Muscle layer of colon (tissue), 2 donors: ENCODE results near the gene VSIG10L2.

Experiments used
- H3K27ac ChIP-seq: one replicate; pipeline ENCODE4 v1.7.0; 2013; ENCODE audit warnings: low read depth, mild to moderate bottlenecking, low read length, moderate library complexity
- H3K27me3 ChIP-seq, 2 donors: one replicate each; pipeline ENCODE4 v1.7.0; 2013; ENCODE audit warnings: low read length in 2 of 2, mild to moderate bottlenecking in 2 of 2; ENCODE audit not compliant: insufficient read depth in 2 of 2, control insufficient read depth in 1 of 2
- H3K36me3 ChIP-seq: one replicate; pipeline ENCODE4 v1.7.0; 2013; ENCODE audit warnings: mild to moderate bottlenecking, low read length; ENCODE audit not compliant: insufficient read depth
- H3K4me1 ChIP-seq: one replicate; pipeline ENCODE4 v1.7.0; 2013; ENCODE audit warnings: mild to moderate bottlenecking, low read length; ENCODE audit not compliant: insufficient read depth
- H3K4me3 ChIP-seq, 2 donors: one replicate each; pipeline ENCODE4 v1.7.0; 2013; ENCODE audit warnings: low read length in 2 of 2, low read depth in 1 of 2, mild to moderate bottlenecking in 1 of 2, moderate library complexity in 1 of 2
- H3K9ac ChIP-seq: one replicate; pipeline ENCODE4 v1.7.0; 2013; ENCODE audit warnings: low read length
- H3K9me3 ChIP-seq: one replicate; pipeline ENCODE4 v1.7.0; 2013; ENCODE audit warnings: mild to moderate bottlenecking, low read length
- donor health status: abdominal sarcoma.
- donor health status: Adenocarcinoma of cecum.

Gene VSIG10L2

DNA sequence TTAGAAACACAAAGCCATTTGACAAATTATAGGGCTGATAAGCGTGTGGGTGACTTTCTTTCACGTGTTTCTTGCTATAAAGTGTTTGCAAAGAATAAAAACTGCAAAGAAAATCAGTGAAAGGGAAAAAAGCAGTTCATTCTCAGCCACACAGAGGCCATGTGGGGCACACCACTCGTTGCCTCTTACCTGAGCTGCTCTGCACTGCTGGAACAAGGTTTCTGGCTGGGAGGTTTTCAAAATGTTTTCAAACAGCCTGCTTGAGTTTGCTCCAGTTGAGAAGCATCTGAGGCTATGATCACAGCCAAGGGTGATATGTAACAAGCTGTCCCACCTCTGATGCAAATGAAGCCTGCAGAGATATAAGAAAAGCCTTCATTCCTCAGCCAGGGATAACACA is 14.7 kb upstream of the VSIG10L2 start:
- Histone ChIP-seq H3K9me3 (no peaks in the 10 kb centered on the region), H3K36me3 (no peaks in the 10 kb centered on the region), H3K4me1 (peaks cover 18% of the 10 kb centered on the region), H3K27ac (no peak overlapping the region), H3K27me3 (no peaks in the 10 kb centered on the region), H3K4me3 (no peak overlapping the region), H3K9ac (no peak overlapping the region)

DNA sequence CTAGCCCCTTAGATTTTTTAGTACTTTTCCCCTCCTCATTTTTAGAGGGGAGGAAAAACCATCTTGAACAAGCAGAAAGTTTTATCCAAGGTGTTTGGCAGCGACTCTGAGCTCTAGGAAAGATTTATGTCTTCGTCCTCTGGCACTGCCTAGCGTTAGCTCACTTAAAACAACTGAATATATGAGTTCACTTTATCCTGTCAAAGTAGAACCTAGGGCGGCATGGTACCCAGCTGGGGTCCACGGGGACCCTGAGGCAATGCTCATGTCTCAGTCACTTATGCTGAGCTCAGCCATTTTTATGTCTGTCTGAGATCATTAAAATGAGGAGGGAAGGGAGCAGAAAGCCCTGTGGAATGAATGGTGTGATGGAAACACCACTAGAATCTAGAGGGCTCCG is 14.2 kb upstream of the VSIG10L2 start:
- Histone ChIP-seq H3K4me1 (peaks cover 18% of the 10 kb centered on the region), H3K27me3 (no peaks in the 10 kb centered on the region), H3K27ac (no peak overlapping the region), H3K9ac (no peak overlapping the region), H3K36me3 (no peaks in the 10 kb centered on the region), H3K9me3 (no peaks in the 10 kb centered on the region), H3K4me3 (no peak overlapping the region)

DNA sequence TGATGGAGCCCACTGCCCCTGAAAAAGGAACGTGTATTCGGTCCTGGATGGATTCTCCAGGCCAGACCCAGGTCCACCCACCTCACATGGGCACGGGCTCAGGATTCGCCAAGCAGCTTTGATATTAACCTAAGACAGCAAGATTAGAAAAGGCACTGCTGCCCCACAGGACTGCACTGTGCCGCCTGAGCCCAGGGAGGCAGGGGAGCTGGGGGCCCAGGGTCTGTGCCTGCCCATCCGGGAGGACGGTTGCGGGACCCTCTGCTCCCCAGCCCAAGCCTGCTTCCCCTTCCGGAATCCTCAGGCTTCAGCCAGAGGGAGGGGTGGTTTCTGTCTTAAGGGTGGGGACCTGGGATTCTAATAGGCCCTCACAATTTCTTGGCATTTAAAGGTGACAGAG is 13.5 kb upstream of the VSIG10L2 start:
- Histone ChIP-seq H3K36me3 (no peaks in the 10 kb centered on the region), H3K27ac (no peak overlapping the region), H3K9ac (no peak overlapping the region), H3K4me1 (peaks cover 18% of the 10 kb centered on the region), H3K4me3 (no peak overlapping the region), H3K9me3 (no peaks in the 10 kb centered on the region), H3K27me3 (no peaks in the 10 kb centered on the region)

DNA sequence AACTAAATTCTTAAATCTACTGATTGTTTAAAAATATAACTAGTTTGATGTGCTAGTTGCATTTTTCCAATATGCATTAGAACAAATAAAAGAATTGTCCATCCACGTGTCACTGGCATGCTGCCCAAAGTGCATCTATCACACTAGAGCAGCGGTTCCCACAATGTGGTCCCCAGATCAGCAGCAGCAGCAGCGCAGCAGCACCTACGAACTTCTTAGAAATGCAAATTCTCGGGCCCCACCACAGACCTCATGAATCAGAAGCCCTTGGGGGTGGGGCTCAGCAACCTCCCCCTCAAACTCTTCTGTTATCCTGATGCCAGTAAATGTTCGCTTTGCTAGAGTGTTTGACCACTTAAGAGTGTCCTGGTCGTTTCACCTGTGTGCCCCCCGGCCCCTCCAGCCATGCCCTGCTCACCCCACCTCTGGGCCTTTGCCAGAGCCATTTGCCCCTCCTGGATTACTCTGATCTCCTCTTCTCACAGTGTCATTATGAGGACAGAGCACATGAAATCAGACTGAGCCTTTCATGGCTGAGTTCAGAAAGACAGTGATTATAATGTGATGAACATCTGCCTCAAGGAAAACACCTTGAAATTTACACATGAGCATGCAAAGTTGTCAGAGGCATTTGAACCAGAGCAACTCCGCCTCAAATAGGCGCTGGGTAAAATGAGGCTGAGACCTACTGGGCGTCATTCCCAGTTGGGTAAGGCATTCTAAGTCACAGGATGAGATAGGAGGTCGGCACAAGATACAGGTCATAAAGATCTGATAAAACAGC is 12.6 kb upstream of the VSIG10L2 start:
- no peaks in the 10 kb centered on the region for H3K27me3 ChIP-seq
- H3K36me3 ChIP-seq = no peaks in the 10 kb centered on the region
- H3K9ac ChIP-seq = no peak overlapping the region
- H3K4me3 ChIP-seq = no peak overlapping the region
- H3K27ac ChIP-seq = no peak overlapping the region
- H3K9me3 ChIP-seq = no peaks in the 10 kb centered on the region
- H3K4me1 ChIP-seq = peaks cover 21% of the 10 kb centered on the region

DNA sequence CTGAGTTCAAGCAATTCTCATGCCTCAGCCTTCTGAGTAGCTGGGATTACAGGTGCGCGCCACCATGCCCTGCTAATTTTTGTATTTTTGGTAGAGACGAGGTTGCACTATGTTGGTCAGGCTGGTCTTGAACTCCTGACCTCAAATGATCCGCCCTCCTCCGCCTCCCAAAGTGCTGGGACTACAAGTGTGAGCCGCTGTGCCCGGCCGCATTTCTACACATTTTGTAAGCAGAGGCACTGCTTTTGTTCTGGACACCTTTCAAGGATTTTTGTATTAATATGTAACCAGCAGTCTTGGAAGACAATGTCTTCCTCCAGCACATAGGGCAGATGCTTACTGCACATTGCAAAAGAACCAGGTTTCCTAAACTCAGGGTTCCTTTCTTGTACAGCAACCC is 11.4 kb upstream of the VSIG10L2 start:
- peaks cover 33% of the 10 kb centered on the region for H3K4me1 ChIP-seq
- no peaks in the 10 kb centered on the region for H3K36me3 ChIP-seq
- no peaks in the 10 kb centered on the region for H3K9me3 ChIP-seq
- no peak overlapping the region for H3K27ac ChIP-seq
- H3K4me3 ChIP-seq = no peak overlapping the region
- no peaks in the 10 kb centered on the region for H3K27me3 ChIP-seq
- H3K9ac ChIP-seq = no peak overlapping the region

DNA sequence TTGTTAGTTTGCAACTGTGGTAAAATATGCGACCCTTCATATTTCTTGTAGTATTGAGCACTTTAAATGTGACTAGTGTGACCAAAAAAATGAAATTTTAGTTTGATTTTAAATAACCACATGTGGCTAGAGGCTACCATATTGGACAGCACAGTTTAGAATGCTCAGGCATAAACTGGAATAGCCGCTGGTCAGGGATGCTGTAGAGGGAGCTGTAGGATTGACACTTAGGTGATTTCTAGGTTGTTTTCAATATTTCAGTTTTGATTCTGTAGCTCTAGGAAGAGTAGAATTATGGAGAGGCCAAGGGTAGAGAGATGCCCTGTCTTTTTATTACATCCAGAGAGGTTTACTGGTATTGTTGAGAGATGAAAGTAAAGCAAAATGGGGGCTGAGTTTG is 10.8 kb upstream of the VSIG10L2 start:
- H3K9ac ChIP-seq = no peak overlapping the region
- no peak overlapping the region for H3K4me3 ChIP-seq
- no peaks in the 10 kb centered on the region for H3K9me3 ChIP-seq
- peaks cover 34% of the 10 kb centered on the region for H3K4me1 ChIP-seq
- H3K36me3 ChIP-seq = no peaks in the 10 kb centered on the region
- no peak overlapping the region for H3K27ac ChIP-seq
- H3K27me3 ChIP-seq = no peaks in the 10 kb centered on the region

DNA sequence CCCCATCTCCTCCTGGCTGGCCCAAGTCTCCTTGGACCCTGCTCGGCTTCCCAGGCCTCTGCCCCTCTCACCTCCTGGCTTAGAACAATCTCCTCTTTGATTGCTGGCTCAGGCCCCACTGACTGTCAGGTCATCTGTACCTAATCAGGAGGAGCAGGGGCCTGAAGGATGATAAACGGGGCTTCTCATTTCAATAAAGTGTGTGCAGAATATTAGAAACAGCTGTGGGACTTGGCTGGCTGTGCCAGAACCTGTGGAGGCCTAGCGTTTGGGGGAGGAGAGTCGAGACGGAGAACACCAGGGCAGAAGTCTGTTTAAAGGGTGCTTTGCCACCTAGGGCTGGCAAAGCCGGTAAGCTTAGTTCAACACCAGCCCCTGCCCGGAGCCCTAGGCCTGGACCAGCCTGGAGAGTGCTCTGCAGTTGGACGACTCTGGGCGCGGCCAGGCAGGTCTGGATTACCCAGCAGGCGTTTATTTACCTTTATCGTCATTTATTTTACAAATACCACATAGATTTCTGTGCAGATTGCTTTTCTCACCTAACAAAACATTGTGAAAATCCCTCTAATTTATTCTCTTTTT is 10.1 kb upstream of the VSIG10L2 start:
- H3K27ac ChIP-seq = no peak overlapping the region
- H3K9me3 ChIP-seq = no peaks in the 10 kb centered on the region
- no peak overlapping the region for H3K4me3 ChIP-seq
- H3K27me3 ChIP-seq = no peaks in the 10 kb centered on the region
- H3K4me1 ChIP-seq = peaks cover 34% of the 10 kb centered on the region
- H3K36me3 ChIP-seq = no peaks in the 10 kb centered on the region
- no peak overlapping the region for H3K9ac ChIP-seq

DNA sequence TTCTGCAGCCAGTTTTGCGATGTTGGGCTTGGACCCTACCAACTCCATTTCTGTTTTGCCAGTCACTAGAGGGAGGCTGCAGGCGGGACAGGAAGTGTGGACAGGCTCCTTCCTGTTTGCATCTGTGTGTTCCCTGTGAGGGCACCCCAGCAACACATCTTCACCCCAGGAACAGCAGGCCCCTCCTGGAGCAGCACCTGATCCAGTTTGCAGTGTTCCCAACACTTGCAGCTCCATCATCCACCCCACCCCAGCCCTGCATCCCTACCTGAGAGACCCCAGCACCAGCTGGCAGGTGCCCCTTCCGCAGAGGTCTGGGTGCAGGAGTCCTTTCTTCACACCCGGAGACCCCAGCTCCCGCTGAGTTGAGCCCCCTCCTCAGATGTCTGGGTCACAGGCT is 7.4 kb upstream of the VSIG10L2 start:
- no peaks in the 10 kb centered on the region for H3K36me3 ChIP-seq
- H3K27ac ChIP-seq = no peak overlapping the region
- H3K27me3 ChIP-seq = no peaks in the 10 kb centered on the region
- no peak overlapping the region for H3K9ac ChIP-seq
- no peaks in the 10 kb centered on the region for H3K9me3 ChIP-seq
- peaks cover 25% of the 10 kb centered on the region for H3K4me1 ChIP-seq
- no peak overlapping the region for H3K4me3 ChIP-seq

DNA sequence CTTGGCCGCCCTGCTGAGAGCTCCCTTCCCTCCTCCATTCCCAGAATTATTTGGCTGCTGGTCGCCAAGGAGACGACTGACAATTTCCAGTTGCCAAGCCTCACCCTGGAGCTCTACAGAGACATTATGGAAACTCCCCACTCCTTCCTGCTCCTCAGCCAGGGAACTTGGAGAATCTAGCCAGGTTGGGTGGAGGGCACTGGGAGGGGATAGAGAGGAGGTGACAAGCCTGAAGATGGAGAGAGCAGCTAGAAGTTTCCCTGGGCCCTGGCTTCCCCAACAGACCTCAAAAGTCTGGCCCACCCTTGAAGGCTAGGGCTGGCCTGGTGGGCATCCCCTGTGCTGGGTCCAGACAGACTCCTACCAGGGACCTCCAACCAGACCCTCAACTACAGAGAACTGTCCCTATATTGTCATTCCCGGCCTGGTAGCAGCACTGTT is 6.7 kb upstream of the VSIG10L2 start:
- Histone ChIP-seq H3K9me3 (no peaks in the 10 kb centered on the region), H3K4me1 (peaks cover 25% of the 10 kb centered on the region), H3K4me3 (no peak overlapping the region), H3K27ac (no peak overlapping the region), H3K9ac (no peak overlapping the region), H3K36me3 (no peaks in the 10 kb centered on the region), H3K27me3 (no peaks in the 10 kb centered on the region)

GRCh38 chr11:125940145-125940544 is 5.7 kb upstream of the VSIG10L2 start:
- H3K4me1 ChIP-seq = peaks cover 25% of the 10 kb centered on the region
- no peaks in the 10 kb centered on the region for H3K36me3 ChIP-seq
- no peak overlapping the region for H3K4me3 ChIP-seq
- H3K27ac ChIP-seq = no peak overlapping the region
- H3K9me3 ChIP-seq = no peaks in the 10 kb centered on the region
- no peaks in the 10 kb centered on the region for H3K27me3 ChIP-seq
- no peak overlapping the region for H3K9ac ChIP-seq

GRCh38 chr11:125941267-125941618 is 4.6 kb upstream of the VSIG10L2 start:
- Histone ChIP-seq H3K36me3 (no peaks in the 10 kb centered on the region), H3K27ac (no peak overlapping the region), H3K4me1 (peaks cover 20% of the 10 kb centered on the region), H3K4me3 (no peak overlapping the region), H3K9ac (no peak overlapping the region), H3K27me3 (no peaks in the 10 kb centered on the region), H3K9me3 (no peaks in the 10 kb centered on the region)
